ENCODE results near the gene REV3L. TPM values are rescaled to one million over a fixed set of nuclear protein-coding genes. Genes with fewer than 3 reads are reported as not detected.

REV3L gene
- total and polyA plus RNA-seq, 2 of the 8 experiments (the other 6 are each of a cell fraction or from before 2014, with no cell fraction given): 2.1 to 6.6 TPM

- ChIA-PET POLR2A (ENCODE audit: partially characterized antibody) (no interaction called here), CTCF (ENCODE audit: partially characterized antibody) (interaction anchor here (0.8 kb wide), 1 partner anchor 18 kb away, joined by 4 read pairs; no protein-coding TSS in a partner anchor)
- Histone ChIP-seq H3K79me2 (ENCODE audit: control insufficient read depth in 1 of 2, insufficient read depth in 2 of 2, low read length in 2 of 2) (peaks cover 0 to 3% of the 10 kb centered on the region in 2 experiments; a peak in 1 of 4 replicates), H3K27ac (ENCODE audit: low read depth, low read length) (no peak overlapping the region), H3K4me2 (ENCODE audit: insufficient read depth in 1 of 2, low read depth in 2 of 2, low read length in 2 of 2) (no peak overlapping the region), H2BK12ac (ENCODE audit: low read depth, low read length) (no peak overlapping the region), H4K5ac (ENCODE audit: insufficient read length, low read depth, low read length) (no peak overlapping the region), H2AFZ (ENCODE audit: low read length) (no peak overlapping the region), H3K14ac (ENCODE audit: insufficient read length) (no peak overlapping the region), H3K4ac (replicated peaks; ENCODE audit: insufficient read length, low read depth, low read length) (no peak overlapping the region), H2BK20ac (ENCODE audit: low read length) (no peak overlapping the region), H2AK5ac (ENCODE audit: low read depth, low read length) (no peak overlapping the region), H3K4me3 (ENCODE audit: extremely low read depth in 1 of 4, insufficient read depth in 2 of 4, low read depth in 3 of 4, low read length in 4 of 4) (no peak overlapping the region), H3K23me2 (ENCODE audit: low read depth, low read length) (no peaks in the 10 kb centered on the region), H3K36me3 (ENCODE audit: control insufficient read depth in 2 of 4, insufficient read depth in 4 of 4, low read length in 3 of 4) (peaks cover 2 to 56% (median 19%) of the 10 kb centered on the region in 4 experiments; a peak in 5 of 8 replicates), H3K9ac (replicated peaks in 1 of 4; ENCODE audit: extremely low read depth in 1 of 4, low read depth in 3 of 4, low read length in 3 of 4) (no peak overlapping the region), H2BK5ac (ENCODE audit: low read depth, low read length) (no peak overlapping the region), H4K8ac (ENCODE audit: extremely low read depth, insufficient read depth, low read length) (no peak overlapping the region), H2BK15ac (ENCODE audit: low read length) (no peak overlapping the region), H3K79me1 (ENCODE audit: low read depth, low read length) (no peaks in the 10 kb centered on the region), H4K20me1 (replicated peaks in 1 of 2; ENCODE audit: control insufficient read depth in 1 of 2, insufficient read depth in 2 of 2, low read length in 2 of 2) (no peaks in the 10 kb centered on the region), H4K91ac (replicated peaks; ENCODE audit: insufficient read length, low read length) (no peak overlapping the region), H2BK120ac (replicated peaks; ENCODE audit: low read depth, low read length) (no peak overlapping the region), H3K23ac (ENCODE audit: insufficient read length) (no peak overlapping the region), H3K4me1 (replicated peaks in 1 of 4; ENCODE audit: control insufficient read depth in 3 of 4, insufficient read depth in 4 of 4, low read length in 3 of 4) (no peaks in the 10 kb centered on the region), H3K27me3 (replicated peaks in 1 of 4; ENCODE audit: control insufficient read depth in 3 of 4, extremely low read depth in 1 of 4, insufficient read depth in 3 of 4, low read length in 3 of 4) (no peaks in the 10 kb centered on the region), H3K56ac (replicated peaks; ENCODE audit: insufficient read length, low read depth, low read length) (no peak overlapping the region), H3K18ac (ENCODE audit: extremely low read depth, low read length) (no peak overlapping the region), H3K9me3 (ENCODE audit: insufficient read depth in 2 of 2, low read depth in 1 of 2, low read length in 1 of 2) (peaks cover 0 to 4% of the 10 kb centered on the region in 2 experiments; a peak in 2 of 4 replicates)
- TF ChIP-seq TAF1 (IDR thresholded peaks at IDR 0.05; ENCODE audit: low read depth, low read length) (no peak), POLR2AphosphoS5 (IDR thresholded peaks at IDR 0.05; ENCODE audit: low read depth, low read length) (no peak), BRCA1 (IDR thresholded peaks at IDR 0.05; ENCODE audit: low read depth, low read length) (no peak), GTF2F1 (IDR thresholded peaks at IDR 0.05; ENCODE audit: borderline replicate concordance, low read depth, low read length) (no peak), SUZ12 (IDR thresholded peaks at IDR 0.05; ENCODE audit: low read length) (no peak), KDM4A (IDR thresholded peaks at IDR 0.05; ENCODE audit: low read depth, low read length, severe bottlenecking) (no peak), ATF2 (IDR thresholded peaks at IDR 0.05; ENCODE audit: low read length) (no peak), SIN3A (conservative IDR thresholded peaks at IDR 0.05 in 1 of 2, IDR thresholded peaks at IDR 0.05 in 1 of 2; ENCODE audit: low read depth in 1 of 2, low read length in 2 of 2) (no peak), GABPA (IDR thresholded peaks at IDR 0.05; ENCODE audit: borderline replicate concordance, insufficient read depth, low read length) (no peak), MAFK (IDR thresholded peaks at IDR 0.05; ENCODE audit: low read depth, low read length) (no peak), CREB1 (IDR thresholded peaks at IDR 0.05) (no peak)
- TF ChIP-seq, protein P1, sequence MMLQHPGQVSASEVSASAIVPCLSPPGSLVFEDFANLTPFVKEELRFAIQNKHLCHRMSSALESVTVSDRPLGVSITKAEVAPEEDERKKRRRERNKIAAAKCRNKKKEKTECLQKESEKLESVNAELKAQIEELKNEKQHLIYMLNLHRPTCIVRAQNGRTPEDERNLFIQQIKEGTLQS (IDR thresholded peaks at IDR 0.05; ENCODE audit: insufficient read depth, low read depth, low read length): no peak
- FAIRE-seq (no peak), DNase-seq (ENCODE audit: low read depth in 1 of 2, low spot score in 2 of 2) (no peak)
- 90% methylated on average over 1 of the region's 1 CpG; no CpG with 5 or more reads in 1 of the 2 experiments for WGBS, 2 experiments (ENCODE audit: extremely low coverage in 1 of 2, insufficient coverage in 1 of 2, insufficient read length in 1 of 2, insufficient replicate concordance in 2 of 2, low coverage in 1 of 2, low lambda C conversion rate in 2 of 2, missing lambda C conversion rate in 1 of 2)
Measured at GRCh38 chr6:111277819-111278218, 205.2 kb downstream of the REV3L start.

Measured in H1 (cell line).